GM21825 (cell line): Measurements from ENCODE around the gene TEX11.

Source experiments
- ATAC-seq: cut with Tn5 transposase; IDR thresholded peaks from one replicate; pipeline ENCODE4 v1.9.1; 2021; ENCODE audit warnings: mild to moderate bottlenecking, moderate library complexity; ENCODE audit not compliant: unreplicated experiment

The TEX11 gene

DNA sequence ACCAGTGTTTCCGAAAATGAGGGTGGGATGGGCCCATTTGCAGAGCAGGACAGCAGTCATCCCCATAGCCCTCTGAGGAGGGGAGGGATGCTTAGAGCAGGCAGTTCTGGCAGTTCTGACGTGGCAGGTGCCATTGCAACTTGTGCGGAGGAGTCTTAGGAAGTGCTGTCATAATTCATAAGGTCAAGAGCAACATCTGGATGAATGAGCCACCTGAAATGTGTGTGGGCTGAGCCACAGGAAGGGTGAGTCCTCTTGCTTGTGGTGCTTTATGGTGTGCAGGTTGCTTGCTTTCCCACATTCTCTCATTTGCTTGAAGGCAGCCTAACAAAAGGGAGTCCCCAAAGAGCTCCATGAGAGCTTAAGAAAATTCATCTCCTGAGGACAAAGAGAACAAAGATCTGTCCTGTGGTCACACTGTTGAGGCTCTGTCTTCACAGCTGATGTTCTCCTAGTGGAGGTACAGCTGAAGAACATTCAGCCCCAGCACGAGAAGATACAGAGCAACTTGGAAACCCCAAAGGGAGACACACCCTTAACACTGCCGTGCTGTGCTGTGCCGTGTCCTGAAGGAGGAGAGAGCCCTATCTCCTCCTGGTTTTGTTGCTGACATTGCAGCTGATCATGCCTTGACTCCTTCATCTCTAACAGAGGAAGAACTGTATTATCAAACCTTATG is 403.6 kb downstream of the TEX11 start:
- no peak for ATAC-seq

DNA sequence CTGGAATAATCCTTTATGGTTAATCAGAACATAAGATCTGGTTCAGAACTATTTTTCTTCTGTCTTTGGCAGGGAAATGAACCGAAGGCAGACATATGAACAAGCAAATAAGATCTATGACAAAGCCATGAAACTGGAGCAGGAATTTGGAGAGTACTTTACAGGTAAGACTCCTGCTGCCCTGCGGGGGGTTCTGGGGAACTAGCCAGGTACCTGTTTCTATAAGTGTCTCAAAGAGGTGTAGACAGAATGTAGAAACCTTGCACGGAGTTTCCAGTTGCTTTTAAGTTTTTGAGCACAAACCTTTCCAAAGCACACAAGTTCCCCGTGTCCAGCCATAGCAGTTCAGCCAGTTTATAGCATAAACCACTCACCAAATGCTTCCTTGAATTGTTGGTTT is 407.7 kb downstream of the TEX11 start:
- no peak for ATAC-seq

DNA sequence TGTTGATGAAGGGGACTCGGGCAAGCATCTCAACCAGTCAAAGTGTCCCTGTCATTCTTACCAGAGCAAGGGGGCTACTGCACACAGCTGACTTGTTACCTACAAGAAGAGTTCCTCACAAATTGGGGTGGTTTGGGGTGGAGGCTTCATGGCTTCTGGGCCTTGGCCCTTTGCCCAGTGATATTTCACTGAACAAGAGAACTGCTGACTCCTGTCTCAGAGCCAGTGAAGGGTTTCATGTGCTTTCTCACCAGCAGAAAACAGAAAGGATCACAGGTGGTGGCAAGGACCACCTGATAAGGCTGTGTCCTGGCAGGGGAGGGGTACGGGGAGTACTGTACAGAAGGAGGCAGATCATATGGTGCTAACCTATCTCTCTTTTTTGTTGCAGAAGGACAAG is 410.4 kb downstream of the TEX11 start:
- no peak for ATAC-seq

DNA sequence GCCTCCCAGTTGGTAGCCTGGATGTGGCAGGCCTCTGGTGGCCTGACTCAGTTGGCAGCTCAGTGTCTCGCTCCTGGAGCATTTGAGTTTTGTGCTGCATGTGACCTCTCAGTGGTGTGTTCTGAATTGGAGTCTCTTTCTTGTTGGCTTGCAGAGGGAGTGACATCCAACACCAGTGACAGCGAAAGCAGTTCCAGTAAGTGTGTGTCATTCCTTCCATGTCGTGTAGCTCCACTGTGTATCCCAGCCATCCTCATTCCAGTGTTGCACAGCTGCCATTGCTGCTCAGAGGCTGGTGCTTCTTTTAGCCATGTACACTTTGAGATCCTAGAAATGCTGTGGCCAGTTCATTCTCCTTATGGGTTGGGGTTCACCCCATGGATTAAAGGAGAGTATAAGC is 411.5 kb downstream of the TEX11 start:
- ATAC-seq = no peak

DNA sequence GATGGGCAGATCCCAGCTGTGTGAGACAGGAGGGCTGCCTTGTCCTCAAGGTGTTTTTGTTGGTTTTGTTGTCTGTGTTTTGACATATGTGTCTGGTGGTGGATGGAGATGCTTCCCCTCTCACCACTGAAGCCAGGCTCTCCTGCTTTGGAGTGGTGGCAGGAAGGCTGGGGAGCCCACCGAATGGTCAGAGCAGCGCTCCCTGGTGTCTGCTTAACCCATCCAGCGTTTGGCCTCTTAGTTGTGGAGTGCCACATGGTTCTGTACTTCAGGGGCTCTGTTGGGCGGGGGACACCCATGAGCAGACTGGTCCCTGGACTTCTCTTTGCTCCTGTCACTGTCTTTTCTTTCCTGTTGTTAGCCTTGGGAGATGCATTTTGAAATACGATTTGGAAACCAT is 412.0 kb downstream of the TEX11 start:
- no peak for ATAC-seq

DNA sequence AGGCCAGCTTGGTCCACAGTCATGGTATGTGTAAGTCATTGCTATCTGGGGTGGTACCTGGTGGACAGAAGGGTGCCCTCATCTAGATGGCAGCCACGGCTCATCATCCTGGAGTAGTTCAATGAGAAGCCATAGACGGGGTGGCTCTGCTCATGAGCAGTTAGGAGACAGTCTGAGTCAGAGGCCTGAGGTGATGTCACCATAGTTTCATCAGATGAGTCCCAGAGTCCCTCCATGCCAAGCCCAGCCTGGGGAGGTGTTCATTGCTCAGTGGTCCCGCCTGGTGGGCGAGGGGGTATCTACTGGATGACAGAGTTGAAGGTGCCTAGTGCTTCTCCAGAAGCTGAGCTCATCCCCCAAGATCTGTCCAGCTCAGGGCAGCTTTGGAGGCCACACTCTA is 414.1 kb downstream of the TEX11 start:
- no peak for ATAC-seq

DNA sequence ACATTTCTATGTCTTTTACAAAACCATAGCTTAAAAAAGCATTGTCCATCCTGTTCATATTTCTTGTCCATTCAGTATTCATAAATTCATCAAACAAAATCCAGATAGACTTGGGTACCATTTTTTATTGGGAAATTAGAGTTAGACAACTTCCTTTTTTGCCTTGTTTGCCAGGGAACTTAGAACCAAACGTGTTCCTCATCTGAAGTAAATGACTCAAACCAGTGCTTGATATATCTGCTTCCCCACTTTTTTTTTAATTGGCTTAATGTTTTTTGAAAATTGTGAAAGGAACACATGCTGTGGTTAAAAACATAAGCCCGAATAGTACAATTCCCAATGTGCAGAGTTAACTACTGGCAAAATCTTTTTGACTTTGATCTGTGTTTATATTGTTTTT is 419.7 kb downstream of the TEX11 start:
- no peak for ATAC-seq

DNA sequence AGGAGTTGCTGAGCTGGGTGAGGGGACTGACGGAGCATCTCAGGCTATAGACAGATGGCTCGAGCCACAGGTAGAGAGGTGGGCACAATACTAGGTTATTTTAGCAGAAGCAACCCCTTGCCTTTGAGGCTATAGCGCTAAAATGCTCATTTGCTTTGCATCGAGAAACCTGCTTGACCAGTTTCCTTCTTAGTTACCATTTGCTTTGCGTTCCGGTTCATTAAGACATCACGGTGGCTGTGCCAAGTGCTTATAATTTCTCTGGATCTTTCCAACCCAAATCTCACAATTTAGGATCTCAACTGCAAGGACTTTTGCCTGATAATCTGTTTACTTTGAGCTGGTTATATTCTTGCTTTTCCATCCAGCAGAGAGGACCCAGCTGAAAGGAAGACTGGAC is 423.0 kb downstream of the TEX11 start:
- ATAC-seq = no peak

DNA sequence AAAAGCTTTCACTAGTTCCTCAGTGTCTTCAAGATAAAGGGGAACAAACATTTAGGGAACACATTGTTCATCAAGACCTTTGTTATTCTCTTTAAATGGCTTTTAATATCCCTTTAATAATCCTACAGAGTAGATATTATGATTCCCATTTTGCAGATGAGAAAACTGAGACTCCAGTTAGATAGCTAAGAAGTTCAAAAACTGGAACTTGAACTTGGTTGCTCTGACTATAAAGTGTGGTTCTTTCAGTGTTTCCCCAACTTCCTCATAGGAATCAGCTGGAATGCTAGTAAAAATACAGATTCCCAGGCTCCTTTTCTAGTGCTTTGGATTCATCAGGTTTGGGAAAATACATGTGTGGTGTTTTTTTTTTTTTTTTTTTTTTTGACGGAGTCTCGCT is 426.2 kb downstream of the TEX11 start:
- no peak for ATAC-seq

DNA sequence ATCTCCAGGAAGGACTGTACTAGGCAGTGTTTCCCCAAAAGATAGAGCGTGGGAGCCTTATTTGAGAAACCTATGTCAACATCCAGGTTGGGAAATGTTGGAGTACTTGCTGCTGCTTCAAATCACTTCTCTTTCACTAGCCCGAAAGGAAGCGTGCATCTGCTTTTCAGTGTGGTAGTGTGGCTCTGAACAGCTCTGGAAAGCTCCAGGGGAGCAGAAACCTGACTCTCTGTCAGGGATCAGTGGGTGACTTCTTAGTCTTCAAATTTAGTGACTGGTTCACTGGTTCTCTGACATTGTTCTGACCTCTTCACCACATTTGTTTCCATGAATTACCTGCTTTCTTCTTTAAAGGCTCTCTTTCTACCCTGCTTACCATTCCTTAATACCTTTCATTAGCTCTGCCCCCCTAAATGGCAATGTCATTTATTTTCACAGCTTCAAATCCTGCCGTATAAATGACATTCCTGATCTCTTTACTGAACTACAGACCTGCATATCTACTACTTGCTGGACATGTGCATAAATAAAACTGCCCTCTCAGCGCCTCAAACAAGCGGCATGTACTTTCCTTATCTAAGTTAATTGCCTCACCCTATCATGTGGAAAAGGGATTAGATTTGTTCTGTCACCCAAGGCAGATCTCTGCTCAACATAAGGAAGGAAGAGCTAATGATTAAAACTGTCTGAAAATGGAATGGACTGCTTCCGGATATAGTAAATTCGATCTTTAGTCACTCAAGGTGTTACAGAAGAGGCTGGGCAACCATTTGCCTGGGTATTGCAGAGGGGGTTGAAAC is 426.8 kb downstream of the TEX11 start:
- no peak for ATAC-seq

DNA sequence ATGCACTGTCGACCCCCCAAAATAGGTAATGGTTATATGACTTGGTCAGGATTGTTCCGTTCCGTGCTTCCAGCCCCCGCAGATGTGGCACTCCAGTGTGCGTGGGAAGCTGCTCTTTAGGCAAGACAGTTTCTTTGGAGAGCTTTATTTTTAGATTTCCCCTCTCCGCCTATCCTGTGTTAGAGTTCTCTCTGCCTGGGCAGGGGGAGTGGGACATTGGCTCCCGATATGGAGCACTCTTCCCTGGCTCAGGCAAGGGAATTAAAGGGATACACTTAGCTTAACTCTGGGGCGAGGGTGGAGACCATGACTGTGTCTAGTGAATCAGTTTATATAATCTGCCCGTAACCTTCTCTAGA is 427.9 kb downstream of the TEX11 start:
- no peak for ATAC-seq

DNA sequence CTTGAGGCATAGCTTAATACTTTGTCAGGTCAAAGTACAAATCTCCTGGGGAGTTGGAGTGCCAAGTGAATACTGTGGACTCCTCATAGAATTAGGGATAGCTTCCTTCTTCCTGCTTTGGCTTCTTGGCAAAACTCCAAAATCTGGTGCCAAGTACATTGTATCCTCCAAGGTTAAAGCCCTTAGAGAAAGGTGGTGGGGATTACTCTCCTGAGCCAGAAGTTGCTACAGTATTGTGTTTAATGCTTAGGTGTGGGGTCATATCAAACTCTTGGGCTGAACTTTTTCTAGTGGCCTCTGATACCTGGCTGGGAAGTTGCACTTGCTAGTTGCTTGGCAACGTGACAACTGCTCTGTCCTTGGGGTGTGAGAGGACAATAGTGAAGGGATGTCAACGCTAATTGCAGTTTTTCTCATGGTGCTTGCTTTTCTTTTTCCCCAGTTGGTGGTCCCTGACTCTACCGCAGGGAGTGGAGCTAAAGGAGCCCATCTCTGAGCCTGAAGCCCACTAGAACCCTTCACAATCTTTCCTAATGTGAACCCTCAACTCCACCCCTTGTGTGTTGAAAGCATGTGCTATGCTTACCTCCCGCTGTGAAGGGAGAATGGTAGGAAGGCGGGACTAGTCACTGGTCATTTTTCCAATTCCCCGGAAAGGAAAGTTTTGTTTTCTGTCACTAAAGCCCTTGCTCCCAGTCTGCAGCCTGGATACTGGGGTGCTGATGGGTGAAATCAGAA is 428.4 kb downstream of the TEX11 start:
- ATAC-seq = no peak

DNA sequence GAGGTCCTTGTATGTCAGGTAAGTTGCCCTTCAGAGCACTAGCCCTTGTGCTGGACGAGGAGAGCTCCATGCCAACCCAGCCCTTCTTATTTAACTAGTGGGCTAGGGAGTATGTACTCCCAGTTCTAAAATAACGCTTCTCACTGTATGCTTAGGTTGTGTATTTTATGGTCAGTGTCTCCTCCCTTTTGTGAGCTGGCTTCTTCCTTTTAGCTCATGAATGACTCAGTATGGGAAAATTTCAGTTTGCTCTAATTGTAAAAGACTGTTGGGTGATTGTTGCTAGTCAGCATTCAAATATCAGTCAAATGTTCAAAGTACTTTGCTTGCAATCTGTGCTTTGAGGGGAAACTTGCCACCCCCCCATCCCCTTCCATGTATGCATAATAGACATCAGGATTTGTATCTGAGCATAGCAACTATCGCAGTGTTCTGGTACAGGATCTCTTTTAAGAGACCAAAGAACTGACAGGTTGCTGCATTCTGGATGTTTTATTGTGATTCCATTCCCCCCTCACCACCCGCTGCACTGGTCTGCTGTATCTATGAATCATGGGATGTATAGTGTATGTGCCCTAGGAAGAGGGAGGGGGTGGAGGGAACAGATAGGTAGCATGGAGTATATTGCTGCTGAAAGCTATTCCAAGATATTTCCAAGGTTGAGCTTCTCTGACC is 429.1 kb downstream of the TEX11 start:
- no peak for ATAC-seq
